GM10266 (cell line): ENCODE results near the gene PTPRQ.

ENCODE experiments used
- DNase-seq: peaks from one replicate; pipeline ENCODE4 v3.0.0; 2012; ENCODE audit errors: extremely low spot score
- CTCF ChIP-seq: IDR thresholded peaks from 2 replicates; pipeline ENCODE4 v1.5.1; 2012; ENCODE audit warnings: mild to moderate bottlenecking, low read depth; ENCODE audit not compliant: control insufficient read depth, insufficient read depth; ENCODE audit errors: missing control alignments

PTPRQ gene

GRCh38 chr12:80491166-80491565 lies 47.1 kb downstream of the PTPRQ start:
- no peak for DNase-seq
- no peak for TF ChIP-seq CTCF

- no peak for DNase-seq
- no peak for TF ChIP-seq CTCF
Observed at GRCh38 chr12:80493466-80493865, 49.4 kb downstream of the PTPRQ start.

- TF ChIP-seq CTCF: no peak
- DNase-seq: no peak
Observed at GRCh38 chr12:80494836-80495235, 50.8 kb downstream of the PTPRQ start.

- no peak for DNase-seq
Observed at GRCh38 chr12:80498059-80498728, 54.2 kb downstream of the PTPRQ start.

GRCh38 chr12:80504389-80505163 lies 60.5 kb downstream of the PTPRQ start:
- TF ChIP-seq CTCF: no peak
- DNase-seq: no peak

More at GRCh38 chr12:80498059-80498728, 54.2 kb downstream of the PTPRQ start:
- TF ChIP-seq CTCF: no peak

- TF ChIP-seq CTCF: no peak
- DNase-seq: no peak
Observed at GRCh38 chr12:80509781-80510556, 65.9 kb downstream of the PTPRQ start.

GRCh38 chr12:80512781-80513180 lies 68.7 kb downstream of the PTPRQ start:
- DNase-seq: no peak
- no peak for TF ChIP-seq CTCF
